Tibial nerve (tissue), 4 donors: ENCODE measurements around the gene NELFB.

ENCODE experiments used
- CTCF ChIP-seq, 5 experiments: fragments of 200-600 bp in 3 of 5; fragments of 450-650 bp in 2 of 5; sonication (generic) in 3 of 5; IDR thresholded peaks; one replicate each; pipeline ENCODE4 v1.5.1; 2016 to 2019; ENCODE audit warnings: antibody characterized with exemption in 5 of 5, mild to moderate bottlenecking in 3 of 5, moderate library complexity in 2 of 5
- EP300 ChIP-seq, 2 donors: sonication (generic); formaldehyde crosslinking; IDR thresholded peaks; one replicate each; pipeline ENCODE4 v1.6.1; 2017; ENCODE audit warnings: antibody characterized with exemption in 2 of 2, mild to moderate bottlenecking in 1 of 2
- POLR2A ChIP-seq, 2 donors: fragments of 450-650 bp; IDR thresholded peaks; one replicate each; pipeline ENCODE4 v1.6.1; 2017; ENCODE audit warnings: antibody characterized with exemption in 2 of 2, mild to moderate bottlenecking in 2 of 2, moderate library complexity in 2 of 2

GRCh38 chr9:137317718-137318511, 62.8 kb downstream of the NELFB start:
- TF ChIP-seq CTCF (IDR thresholded peaks at IDR 0.05), result no peak
- no peak for TF ChIP-seq POLR2A (IDR thresholded peaks at IDR 0.05)
- TF ChIP-seq EP300 (IDR thresholded peaks at IDR 0.05), result no peak
